Thyroid gland (tissue), 4 donors: ENCODE results near the gene GOLGA5.

Experiments
- POLR2A ChIP-seq, 2 donors: fragments of 450-650 bp; IDR thresholded peaks; one replicate each; pipeline ENCODE4 v1.6.1; 2017; ENCODE audit warnings: antibody characterized with exemption in 2 of 2, mild to moderate bottlenecking in 2 of 2, moderate library complexity in 1 of 2
- TF ChIP-seq, protein P1 (sequence below), 6 experiments: fragments of 200-600 bp in 3 of 6; fragments of 450-650 bp in 3 of 6; sonication (generic) in 3 of 6; IDR thresholded peaks; one replicate each; pipeline ENCODE4 v1.5.1; 2016 to 2019; ENCODE audit warnings: antibody characterized with exemption in 6 of 6, mild to moderate bottlenecking in 2 of 6, inconsistent platforms in 1 of 6, moderate library complexity in 1 of 6

DNA sequence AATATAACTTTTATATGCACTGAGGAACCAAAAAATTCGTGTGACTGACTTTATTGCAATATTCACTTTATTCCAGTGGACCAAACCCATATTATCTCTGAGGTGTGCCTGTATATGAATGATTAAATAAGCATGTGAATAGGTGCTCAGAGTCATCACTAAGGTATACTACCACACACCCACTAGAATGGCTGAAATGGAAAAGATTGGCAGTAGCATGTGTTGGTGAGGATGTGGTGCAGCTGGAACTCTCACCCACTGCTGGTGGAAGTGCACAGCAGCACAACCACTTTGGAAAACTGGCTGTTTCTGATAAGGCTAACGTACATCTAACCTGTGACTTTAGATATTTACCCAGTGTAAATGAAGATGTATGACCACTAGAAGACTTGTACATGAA is 36.8 kb downstream of the GOLGA5 start:
- TF ChIP-seq, protein P1, sequence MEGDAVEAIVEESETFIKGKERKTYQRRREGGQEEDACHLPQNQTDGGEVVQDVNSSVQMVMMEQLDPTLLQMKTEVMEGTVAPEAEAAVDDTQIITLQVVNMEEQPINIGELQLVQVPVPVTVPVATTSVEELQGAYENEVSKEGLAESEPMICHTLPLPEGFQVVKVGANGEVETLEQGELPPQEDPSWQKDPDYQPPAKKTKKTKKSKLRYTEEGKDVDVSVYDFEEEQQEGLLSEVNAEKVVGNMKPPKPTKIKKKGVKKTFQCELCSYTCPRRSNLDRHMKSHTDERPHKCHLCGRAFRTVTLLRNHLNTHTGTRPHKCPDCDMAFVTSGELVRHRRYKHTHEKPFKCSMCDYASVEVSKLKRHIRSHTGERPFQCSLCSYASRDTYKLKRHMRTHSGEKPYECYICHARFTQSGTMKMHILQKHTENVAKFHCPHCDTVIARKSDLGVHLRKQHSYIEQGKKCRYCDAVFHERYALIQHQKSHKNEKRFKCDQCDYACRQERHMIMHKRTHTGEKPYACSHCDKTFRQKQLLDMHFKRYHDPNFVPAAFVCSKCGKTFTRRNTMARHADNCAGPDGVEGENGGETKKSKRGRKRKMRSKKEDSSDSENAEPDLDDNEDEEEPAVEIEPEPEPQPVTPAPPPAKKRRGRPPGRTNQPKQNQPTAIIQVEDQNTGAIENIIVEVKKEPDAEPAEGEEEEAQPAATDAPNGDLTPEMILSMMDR (IDR thresholded peaks at IDR 0.05): no peak
- TF ChIP-seq POLR2A (IDR thresholded peaks at IDR 0.05): no peak
